Measurements from ENCODE around the gene GLTP. TPM values are rescaled to one million over a fixed set of nuclear protein-coding genes. Genes with fewer than 3 reads are reported as not detected.

The GLTP gene
- total RNA-seq, 1 experiment from 2014 or later = 78.2 TPM

DNA sequence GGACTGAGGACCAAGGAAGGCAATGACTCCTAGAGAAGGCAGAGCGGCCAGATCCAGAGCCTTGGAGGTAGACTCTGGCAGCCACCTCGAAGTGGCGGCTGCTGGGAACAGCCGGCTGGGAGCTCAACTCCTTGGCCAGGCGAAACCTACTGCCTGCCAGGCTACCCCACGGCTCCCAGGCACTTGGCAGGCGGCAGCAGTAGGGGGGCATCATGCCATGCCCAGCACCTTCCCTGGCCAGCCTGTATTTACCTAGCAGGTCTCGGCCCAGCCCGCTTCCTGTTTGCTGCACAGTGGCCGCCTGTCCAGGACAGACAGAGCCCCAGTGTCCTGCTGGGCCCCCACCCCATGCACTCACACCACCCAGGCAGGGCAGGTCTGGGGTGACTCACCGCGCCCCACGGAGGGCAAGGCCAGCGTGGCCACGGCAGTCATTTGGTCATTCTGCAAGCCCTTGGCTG, 57.4 kb downstream of the GLTP start:
- H4K20me1 ChIP-seq (ENCODE audit: low read length) = no peaks in the 10 kb centered on the region
- H3K36me3 ChIP-seq (ENCODE audit: low read depth, low read length) = no peaks in the 10 kb centered on the region
- H3K79me2 ChIP-seq (ENCODE audit: low read length) = no peaks in the 10 kb centered on the region
- H3K9me3 ChIP-seq (ENCODE audit: low read length) = no peaks in the 10 kb centered on the region
- peaks cover 24% of the 10 kb centered on the region for H3K4me1 ChIP-seq (ENCODE audit: insufficient read depth, low read length)
- no peaks in the 10 kb centered on the region for H3F3A ChIP-seq (ENCODE audit: low read length, unreplicated experiment)
- TF ChIP-seq EZH2phosphoT487 (IDR thresholded peaks at IDR 0.05; ENCODE audit: borderline replicate concordance, low read length) (no peak), EZH2 (IDR thresholded peaks at IDR 0.05; ENCODE audit: low read length, unreplicated experiment) (no peak), CTCF (conservative IDR thresholded peaks at IDR 0.05; ENCODE audit: low read depth, low read length) (no peak)
- peak overlapping the region; percentile 56 for H3K4me2 ChIP-seq (ENCODE audit: low read length)
- intact Hi-C loops (cut with micrococcal nuclease) = loop anchor here (2.0 kb wide), 1 partner anchor 22 kb away; no protein-coding TSS in a partner anchor
- peak overlapping the region; percentile 21; the same call in 1 of the 2 replicates for H3K27ac ChIP-seq (ENCODE audit: low read length)
- BruUV-seq (replicated peaks) = no TSS peak
- ChIA-PET CTCF (no interaction called here), POLR2A (ENCODE audit: unreplicated experiment) (interaction anchor here (0.6 kb wide), 1 partner anchor 27 kb away, joined by 3 read pairs; no protein-coding TSS in a partner anchor)
- H3K9ac ChIP-seq (ENCODE audit: low read length) = no peak overlapping the region
- peak overlapping the region; percentile 29 for H2AFZ ChIP-seq (ENCODE audit: low read length)
- H3K27me3 ChIP-seq (ENCODE audit: low read length) = no peaks in the 10 kb centered on the region
- no peak overlapping the region for H3K4me3 ChIP-seq (ENCODE audit: low read length)
- DNase-seq (peak; percentile 44), ATAC-seq (peak; percentile 86)
- H3K9me2 ChIP-seq (replicated peaks; ENCODE audit: low read length) = no peaks in the 10 kb centered on the region

- peak overlapping the region; percentile 21; the same call in 1 of the 2 replicates for H3K27ac ChIP-seq (ENCODE audit: low read length)
- no peaks in the 10 kb centered on the region for H3K36me3 ChIP-seq (ENCODE audit: low read depth, low read length)
- intact Hi-C loops (cut with micrococcal nuclease) = loop anchor here (2.0 kb wide), 1 partner anchor 22 kb away; no protein-coding TSS in a partner anchor
- no peaks in the 10 kb centered on the region for H4K20me1 ChIP-seq (ENCODE audit: low read length)
- no peaks in the 10 kb centered on the region for H3K79me2 ChIP-seq (ENCODE audit: low read length)
- no peak for TF ChIP-seq CTCF (conservative IDR thresholded peaks at IDR 0.05; ENCODE audit: low read depth, low read length)
- H3F3A ChIP-seq (ENCODE audit: low read length, unreplicated experiment) = no peaks in the 10 kb centered on the region
- H3K9ac ChIP-seq (ENCODE audit: low read length) = no peak overlapping the region
- no peak for ATAC-seq
- H3K4me3 ChIP-seq (ENCODE audit: low read length) = no peak overlapping the region
- no peaks in the 10 kb centered on the region for H3K9me2 ChIP-seq (replicated peaks; ENCODE audit: low read length)
- no peaks in the 10 kb centered on the region for H3K9me3 ChIP-seq (ENCODE audit: low read length)
- H3K4me1 ChIP-seq (ENCODE audit: insufficient read depth, low read length) = peaks cover 24% of the 10 kb centered on the region
- peak overlapping the region; percentile 56 for H3K4me2 ChIP-seq (ENCODE audit: low read length)
- DNase-seq = no peak
- no peaks in the 10 kb centered on the region for H3K27me3 ChIP-seq (ENCODE audit: low read length)
- H2AFZ ChIP-seq (ENCODE audit: low read length) = peak overlapping the region; percentile 29
- ChIA-PET CTCF (no interaction called here), POLR2A (ENCODE audit: unreplicated experiment) (interaction anchor here (0.6 kb wide), 1 partner anchor 27 kb away, joined by 3 read pairs; no protein-coding TSS in a partner anchor)
- no TSS peak for BruUV-seq (replicated peaks)
Measured at GRCh38 chr12:109822416-109822815, 57.9 kb downstream of the GLTP start.

GRCh38 chr12:109821968-109822367, 58.4 kb downstream of the GLTP start:
- no peaks in the 10 kb centered on the region for H3K27me3 ChIP-seq (ENCODE audit: low read length)
- TF ChIP-seq CTCF (conservative IDR thresholded peaks at IDR 0.05; ENCODE audit: low read depth, low read length) (no peak), EZH2 (IDR thresholded peaks at IDR 0.05; ENCODE audit: low read length, unreplicated experiment) (no peak)
- H3K4me1 ChIP-seq (ENCODE audit: insufficient read depth, low read length) = peaks cover 24% of the 10 kb centered on the region
- H3K79me2 ChIP-seq (ENCODE audit: low read length) = no peaks in the 10 kb centered on the region
- no peak for DNase-seq
- no peak overlapping the region for H3K27ac ChIP-seq (ENCODE audit: low read length)
- no peak overlapping the region for H3K9ac ChIP-seq (ENCODE audit: low read length)
- no peak overlapping the region for H3K4me3 ChIP-seq (ENCODE audit: low read length)
- no peaks in the 10 kb centered on the region for H3K9me2 ChIP-seq (replicated peaks; ENCODE audit: low read length)
- H3K36me3 ChIP-seq (ENCODE audit: low read depth, low read length) = no peaks in the 10 kb centered on the region
- POLR2A ChIA-PET (ENCODE audit: unreplicated experiment) = no interaction called here
- no peaks in the 10 kb centered on the region for H3F3A ChIP-seq (ENCODE audit: low read length, unreplicated experiment)
- H3K9me3 ChIP-seq (ENCODE audit: low read length) = no peaks in the 10 kb centered on the region
- H2AFZ ChIP-seq (ENCODE audit: low read length) = no peak overlapping the region
- no peak overlapping the region for H3K4me2 ChIP-seq (ENCODE audit: low read length)
- CTCF ChIA-PET = no interaction called here
- no peak for ATAC-seq
- intact Hi-C loops (cut with micrococcal nuclease) = loop anchor here (2.0 kb wide), 1 partner anchor 23 kb away; no protein-coding TSS in a partner anchor
- no peaks in the 10 kb centered on the region for H4K20me1 ChIP-seq (ENCODE audit: low read length)
- BruUV-seq (replicated peaks) = no TSS peak

Measured in PC-3 (cell line).